GM18498 (cell line): ENCODE measurements around the gene MOB3A.

Experiments
- ATAC-seq: cut with Tn5 transposase; IDR thresholded peaks from one replicate; pipeline ENCODE4 v1.9.1; 2021; ENCODE audit warnings: mild to moderate bottlenecking, moderate library complexity; ENCODE audit not compliant: unreplicated experiment

Gene MOB3A

GRCh38 chr19:2083174-2083854 is 12.8 kb downstream of the MOB3A start:
- no peak for ATAC-seq

DNA sequence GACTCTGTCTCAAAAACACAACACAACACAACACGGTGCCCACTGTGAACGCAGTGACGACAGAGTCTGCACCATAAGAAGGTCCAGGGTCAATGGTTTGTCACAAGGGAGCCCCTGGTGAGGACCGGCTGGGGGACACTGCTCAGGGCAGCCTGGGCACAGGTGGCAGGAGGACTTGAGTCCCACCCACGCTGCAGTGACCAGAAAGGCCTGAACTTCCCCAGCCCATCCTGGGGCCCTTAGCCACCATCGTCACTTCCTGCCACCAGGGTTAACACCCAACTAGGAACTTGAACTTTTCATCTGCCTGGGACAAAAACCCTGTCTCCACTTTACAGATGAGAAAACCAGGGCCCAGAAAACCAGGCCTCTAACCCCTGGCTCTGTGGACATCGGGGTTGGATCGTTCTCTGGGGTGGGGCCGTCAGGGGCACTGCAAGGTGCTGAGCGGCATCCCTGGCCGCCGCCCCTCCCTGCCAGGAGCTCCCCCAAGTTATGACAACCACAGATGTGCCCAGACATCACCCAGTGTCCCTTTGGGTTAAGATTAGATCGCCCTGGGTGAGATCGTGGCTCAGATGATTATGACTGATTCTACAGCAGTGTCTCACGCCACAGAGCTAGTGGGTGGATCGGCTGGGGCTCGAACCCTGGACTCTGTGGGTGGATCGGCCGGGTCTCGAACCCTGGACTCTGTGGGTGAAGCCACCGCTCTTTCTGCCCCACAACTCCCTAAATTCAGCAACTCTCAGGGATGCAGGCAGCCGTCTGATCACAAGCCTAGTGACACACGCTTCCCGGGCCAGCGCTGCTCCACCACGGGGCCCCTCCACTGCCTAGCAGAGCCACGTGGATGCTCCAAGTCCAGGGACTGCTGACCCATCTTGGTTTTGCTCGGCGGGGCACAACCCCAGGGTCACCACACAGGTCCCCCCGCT is 14.0 kb downstream of the MOB3A start:
- no peak for ATAC-seq

- no peak for ATAC-seq
These were observed 15.7 kb downstream of the MOB3A start for GRCh38 chr19:2080336-2080988.

DNA sequence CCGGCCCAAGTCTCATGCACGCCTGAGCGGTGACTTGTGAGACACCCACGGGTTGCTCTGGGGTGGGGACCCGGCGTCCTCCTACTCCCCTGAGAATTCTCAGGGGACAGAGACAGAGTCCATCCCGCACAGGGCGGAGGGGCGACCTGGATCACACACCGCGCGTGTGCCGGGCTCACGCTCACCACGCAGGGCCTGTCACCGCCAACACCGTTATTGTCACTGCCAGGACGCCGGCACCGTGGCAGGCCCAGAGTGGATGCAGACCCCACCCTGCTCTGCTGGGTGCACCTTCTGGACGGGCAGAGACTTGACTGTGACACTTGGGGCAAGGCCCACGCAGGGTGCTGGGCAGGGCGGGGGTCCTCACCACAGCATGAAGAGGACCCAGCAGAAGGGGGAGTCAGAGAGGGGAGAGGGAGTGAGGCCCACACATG is 16.2 kb downstream of the MOB3A start:
- ATAC-seq: no peak

DNA sequence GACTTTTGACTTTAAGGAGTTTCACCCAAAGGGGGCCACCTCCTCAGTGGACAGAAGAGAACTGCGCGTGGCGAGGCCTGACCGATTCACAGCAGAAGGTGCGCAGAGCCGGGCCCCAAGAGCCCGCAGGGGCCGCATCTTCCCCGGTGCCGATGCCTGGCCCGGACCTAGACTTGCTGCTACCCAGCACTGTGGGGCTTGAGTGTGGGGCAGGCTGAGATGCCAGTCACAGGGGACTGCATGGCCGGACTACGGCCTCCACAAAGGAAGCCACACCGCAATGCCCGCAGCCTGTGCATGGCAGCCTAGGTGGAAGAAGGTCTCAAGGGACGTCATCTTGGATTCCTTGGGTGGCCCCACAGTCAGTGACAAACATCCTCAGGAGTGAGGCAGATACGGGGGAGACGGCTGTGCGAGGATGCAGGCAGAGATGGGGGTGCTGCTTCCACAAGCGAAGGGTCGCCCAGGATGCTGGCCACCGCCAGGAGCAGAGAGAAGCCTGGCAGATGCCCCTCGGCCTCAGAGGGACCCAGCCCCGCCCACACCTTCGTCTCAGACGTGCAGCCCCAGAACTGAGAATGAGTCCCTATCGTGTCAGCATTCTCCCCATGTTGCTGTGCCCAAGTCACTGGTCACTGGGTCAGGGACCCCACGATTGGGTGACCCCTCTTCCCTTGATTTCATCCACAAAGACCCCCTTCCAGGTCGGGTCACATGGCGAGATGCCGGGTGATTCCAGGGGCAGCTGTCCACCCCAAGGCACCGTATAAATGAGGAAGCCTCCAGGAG is 16.9 kb downstream of the MOB3A start:
- no peak for ATAC-seq

DNA sequence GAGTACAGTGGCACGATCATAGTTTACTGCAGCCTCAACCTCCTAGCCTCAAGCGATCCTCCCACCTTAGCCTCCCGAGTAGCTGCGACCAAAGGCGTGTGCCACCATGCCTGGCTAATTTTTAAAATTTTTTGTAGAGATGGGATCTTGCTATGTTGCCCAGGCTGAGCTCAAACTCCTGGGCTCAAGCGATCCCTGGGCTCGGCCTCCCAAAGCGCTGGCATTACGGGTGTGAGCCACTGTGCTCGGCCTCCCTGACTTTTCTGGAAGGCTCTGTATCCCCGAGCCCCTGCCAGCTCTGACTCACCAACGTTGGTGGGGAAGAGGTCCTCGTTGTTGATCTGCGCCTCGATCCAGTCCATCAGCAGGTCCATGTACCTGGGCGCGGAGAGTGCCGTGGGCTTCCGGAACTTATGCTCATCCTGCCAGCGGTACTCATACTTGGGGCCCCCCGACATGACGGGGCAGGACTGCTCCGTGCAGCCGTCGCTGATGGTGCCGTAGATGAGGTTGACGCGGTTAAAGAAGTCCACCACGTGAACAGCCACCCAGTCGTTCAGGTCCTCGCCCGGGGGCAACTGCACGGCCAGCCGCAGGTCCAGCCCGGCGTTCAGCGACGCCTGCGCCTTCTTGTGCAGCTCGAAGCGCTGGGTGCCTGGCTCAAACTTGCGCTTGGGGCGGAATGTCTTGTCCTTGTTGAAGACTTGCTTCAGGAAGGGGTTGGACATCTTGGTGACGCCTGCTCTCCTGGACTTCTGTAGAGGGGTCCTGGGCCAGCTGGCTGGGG is 18.1 kb downstream of the MOB3A start:
- no peak for ATAC-seq

GRCh38 chr19:2077398-2077797 is 18.7 kb downstream of the MOB3A start:
- ATAC-seq: no peak

DNA sequence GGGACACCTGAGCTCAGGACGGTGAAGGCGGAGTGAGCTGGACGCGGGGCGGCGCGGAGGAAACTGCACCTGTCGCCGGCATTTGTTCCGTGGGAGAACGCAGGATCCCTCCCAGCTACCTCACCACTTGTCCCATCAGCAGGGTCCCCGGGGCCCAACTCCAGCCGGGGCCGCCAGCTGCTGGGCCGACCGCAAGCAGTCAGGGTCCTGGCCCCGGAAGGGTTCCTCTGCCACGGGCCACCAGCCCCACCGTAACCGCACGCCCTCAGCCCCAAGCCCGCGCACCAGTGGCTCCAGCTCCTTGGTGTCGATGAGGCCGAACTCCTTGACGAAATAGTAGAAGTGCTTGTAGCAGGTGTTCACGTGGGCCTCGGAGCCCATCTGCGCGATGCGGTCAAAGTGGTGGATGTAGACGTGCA is 19.6 kb downstream of the MOB3A start:
- no peak for ATAC-seq

DNA sequence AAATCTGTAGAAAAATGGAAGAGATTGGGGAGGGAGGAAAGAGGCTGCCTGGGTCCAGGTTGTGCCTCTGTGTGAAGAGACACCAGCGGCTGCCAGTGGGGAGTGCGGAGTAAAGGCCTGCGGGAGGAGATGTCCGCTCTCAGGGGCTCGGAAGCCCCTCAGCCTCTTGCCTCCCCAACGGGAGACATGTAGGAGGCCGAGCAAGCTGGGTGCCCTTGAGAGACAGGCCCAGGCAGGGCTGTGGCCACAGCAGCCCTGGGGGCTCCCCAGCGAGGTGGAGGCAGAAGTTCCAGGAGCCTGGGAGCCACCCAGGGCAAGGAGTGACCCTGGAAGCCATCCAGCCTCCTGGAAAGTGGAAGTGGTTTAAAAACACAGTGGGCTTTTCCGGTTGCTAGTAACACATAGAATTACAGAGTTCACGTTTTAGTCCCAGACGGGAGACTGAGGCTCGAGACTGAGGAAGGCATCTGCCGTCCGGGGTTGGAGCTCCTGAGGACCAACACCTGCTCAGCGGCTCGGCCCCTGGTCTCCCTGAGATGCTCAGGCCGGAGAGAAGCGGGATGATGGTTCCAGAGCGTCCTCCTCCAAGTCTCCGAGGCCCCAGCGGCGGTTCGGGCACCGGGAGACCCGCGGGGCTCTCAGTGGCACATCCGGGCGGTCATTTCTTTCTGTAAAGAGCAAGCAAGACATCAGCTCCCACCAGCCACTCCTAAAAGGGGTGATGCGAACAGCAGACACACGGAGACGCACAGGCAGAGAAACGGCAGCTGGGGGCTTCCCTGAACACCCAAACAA is 23.2 kb downstream of the MOB3A start:
- no peak for ATAC-seq

- ATAC-seq: no peak
These were observed 25.0 kb downstream of the MOB3A start for GRCh38 chr19:2070986-2071673.

- no peak for ATAC-seq
These were observed 25.7 kb downstream of the MOB3A start for GRCh38 chr19:2070436-2070827.

- no peak for ATAC-seq
These were observed 31.2 kb downstream of the MOB3A start for GRCh38 chr19:2064788-2065524.

DNA sequence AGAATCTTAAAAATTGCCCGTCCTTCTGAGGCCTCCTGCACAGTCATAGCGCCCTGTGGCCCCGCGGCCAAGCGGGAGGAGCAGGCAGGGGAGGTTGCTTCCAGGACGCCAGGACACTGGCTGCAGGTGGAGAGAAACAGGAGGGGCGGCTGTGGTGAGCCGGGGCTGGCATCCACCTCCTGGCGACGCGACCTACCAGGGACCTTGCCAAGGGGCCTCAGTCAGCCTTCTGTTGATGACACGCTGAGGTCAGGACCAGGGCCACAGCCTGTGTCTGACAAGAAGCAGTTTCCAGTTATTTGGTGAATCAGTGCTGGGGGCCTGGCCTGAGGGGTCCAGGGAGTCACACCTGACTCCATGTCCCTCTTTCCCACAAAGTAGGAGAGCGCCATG is 31.7 kb downstream of the MOB3A start:
- no peak for ATAC-seq

DNA sequence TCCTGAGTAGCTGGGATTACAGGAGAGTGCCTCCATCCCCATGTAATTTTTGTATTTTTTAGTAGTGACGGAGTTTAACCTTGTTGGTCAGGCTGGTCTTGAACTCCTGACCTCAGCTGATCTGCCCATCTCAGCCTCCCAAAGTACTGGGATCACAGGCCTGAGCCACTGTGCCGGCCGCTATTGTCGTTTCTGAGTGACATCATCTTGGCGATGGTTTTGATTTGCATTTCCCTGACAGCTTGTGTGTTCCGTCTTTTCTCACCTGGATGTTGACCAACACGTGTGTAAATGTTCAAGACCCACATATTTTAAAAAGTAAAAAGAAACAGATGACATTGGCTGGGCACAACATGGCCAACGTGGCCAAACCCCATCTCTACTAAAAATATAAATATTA is 32.3 kb downstream of the MOB3A start:
- ATAC-seq: no peak

DNA sequence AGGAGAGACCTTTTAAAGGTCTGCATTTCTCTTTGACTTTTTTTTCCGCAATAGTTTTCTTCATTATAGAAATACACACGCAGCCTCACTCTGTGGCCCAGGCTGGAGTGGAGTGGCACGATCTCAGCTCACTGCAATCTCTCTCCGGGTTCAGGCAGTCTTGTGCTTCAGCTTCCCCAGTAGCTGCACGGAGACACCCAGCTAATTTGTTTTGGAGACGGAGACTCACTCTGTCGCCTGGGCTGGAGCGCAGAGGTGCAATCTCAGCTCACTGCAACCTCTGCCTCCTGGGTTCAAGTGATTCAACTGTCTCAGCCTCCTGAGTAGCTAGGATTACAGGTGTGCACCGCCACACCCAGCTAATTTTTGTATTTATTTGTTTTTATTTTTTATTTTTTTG is 33.4 kb downstream of the MOB3A start:
- no peak for ATAC-seq

DNA sequence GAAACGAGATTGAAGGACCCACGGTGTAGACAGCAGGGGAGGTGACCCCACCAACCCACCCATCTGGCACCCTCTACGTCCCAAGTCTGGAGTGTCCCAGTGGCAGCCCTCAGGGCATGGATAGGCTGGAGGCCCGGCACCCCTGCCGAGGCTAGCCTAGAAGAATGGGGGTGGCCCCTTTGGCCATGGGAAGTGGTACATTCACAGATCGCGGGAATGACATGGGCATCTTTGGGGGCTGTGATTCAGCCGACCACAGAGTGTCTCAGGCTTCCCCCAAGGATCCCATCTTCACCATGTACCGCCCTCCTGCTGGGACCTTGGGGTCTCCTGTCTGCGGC is 33.8 kb downstream of the MOB3A start:
- no peak for ATAC-seq

- peak; percentile 77 for ATAC-seq
These were observed 34.4 kb downstream of the MOB3A start for GRCh38 chr19:2061495-2062388.
